ENCODE measurements around the gene OR8D1.

Gene OR8D1

DNA sequence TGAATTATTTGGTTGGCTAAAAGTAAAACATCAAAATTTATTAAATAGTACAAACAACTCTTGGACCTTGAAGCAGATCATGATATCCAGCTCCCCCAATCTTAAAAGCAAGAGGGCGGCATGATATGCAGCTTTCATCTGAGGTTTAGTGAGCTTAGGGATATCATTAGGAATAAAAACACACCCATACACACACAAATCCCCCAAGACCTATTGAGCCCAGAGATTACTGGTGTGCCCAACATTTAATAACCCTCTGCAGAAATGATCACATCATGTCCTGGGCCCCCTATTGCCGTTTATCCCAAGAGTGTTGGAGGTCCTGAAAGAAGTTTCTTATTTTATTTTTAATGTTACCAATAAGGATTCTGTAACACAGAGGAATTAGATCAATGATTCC is at the start of gene OR8D1:
OR8D1 (minus strand) TSS at position 101 of the 400 bp plus-strand sequence. CDS start 3,183 bp downstream, outside the sequence.
- DNase-seq (ENCODE audit: low spot score), result no peak

DNA sequence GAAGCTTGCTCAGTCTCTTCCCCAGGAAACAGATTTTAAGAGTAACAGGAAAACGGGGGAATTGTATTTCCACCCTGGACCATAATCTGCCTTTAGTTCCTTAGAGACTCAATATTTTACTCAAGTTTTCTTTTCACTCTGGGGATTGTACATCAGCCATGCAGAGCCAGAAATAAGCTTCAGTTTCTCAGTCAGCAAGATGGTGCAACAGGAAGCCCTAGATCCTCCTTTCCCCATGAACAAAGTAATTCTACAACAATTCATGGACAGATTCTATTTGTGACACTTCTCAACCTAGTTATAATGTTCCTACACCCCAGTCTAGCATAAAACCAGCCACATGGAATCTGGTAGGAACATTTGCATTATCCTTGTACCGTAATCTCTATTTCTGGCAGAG is 45.8 kb upstream of the OR8D1 start:
- DNase-seq (ENCODE audit: low spot score), result no peak

DNA sequence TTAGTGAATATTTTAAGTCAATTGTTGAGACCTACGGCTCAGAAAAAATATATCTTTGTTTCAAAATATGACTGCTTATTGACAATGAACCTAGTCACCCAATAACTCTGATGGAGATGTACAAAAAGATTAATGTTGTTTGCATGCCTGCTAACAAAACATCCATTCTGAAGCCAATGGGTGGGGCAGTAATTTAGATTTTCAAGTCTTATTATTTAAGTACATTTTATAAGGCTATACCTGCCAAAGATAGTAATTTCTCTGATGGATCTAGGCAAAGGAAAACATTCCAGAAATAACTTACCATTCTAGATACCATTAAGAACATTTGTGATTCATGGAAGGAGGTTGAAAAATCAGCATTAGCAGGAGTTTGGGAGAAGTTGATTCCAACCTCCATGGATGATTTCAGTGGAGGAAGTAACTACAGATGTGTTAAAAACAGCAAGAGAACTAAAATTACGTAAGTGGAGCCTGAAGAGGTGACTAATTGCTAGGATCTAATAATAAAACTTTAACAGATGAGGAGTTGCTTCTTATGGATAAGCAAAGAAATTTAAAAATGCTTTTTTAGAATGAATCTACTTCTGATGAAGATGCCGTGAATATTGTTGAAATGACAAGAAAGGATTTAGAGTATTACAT is 32.7 kb upstream of the OR8D1 start:
- DNase-seq (ENCODE audit: low spot score), result no peak

- no peak for DNase-seq (ENCODE audit: low spot score)
Measured at GRCh38 chr11:124344346-124344745, 30.6 kb upstream of the OR8D1 start.

DNA sequence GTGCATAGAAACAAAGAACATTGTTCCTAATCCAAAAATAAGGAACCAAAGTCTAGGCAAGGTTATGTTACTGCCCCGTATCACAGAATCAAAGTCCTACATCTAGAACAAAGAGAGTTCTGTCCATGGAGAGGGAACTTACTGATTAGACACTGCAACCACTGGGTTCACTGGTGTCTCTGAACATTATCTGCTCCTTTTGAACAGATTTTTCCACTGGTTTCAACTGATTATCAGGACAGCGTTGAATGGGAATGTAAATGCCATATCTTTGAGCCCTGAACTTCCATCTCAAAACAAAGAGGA is 26.3 kb upstream of the OR8D1 start:
- DNase-seq (ENCODE audit: low spot score), result no peak

- no peak for DNase-seq (ENCODE audit: low spot score)
Measured at GRCh38 chr11:124339396-124340141, 25.8 kb upstream of the OR8D1 start.

GRCh38 chr11:124331873-124332272 is 18.1 kb upstream of the OR8D1 start:
- no peak for DNase-seq (ENCODE audit: low spot score)

GRCh38 chr11:124329787-124330478 is 16.2 kb upstream of the OR8D1 start:
- DNase-seq (ENCODE audit: low spot score), result peak; percentile 8

DNA sequence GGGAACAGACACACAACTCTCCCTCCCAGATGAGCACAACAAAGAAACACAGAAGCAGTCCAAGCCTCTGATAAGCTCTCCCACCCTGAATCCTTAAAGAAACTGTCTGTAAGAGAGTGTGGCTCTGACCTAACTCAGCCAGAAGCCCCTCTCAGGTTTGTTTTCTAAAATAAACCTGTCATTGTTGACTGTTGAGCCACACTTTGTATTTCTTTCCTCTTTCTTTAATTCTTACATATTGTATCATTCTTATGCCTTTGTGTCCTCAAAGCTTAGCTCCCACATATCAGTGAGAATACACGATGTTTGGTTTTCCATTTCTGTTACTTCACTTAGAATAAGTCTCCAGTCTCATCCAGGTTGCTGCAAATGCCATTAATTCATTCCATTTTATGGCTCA is 14.0 kb upstream of the OR8D1 start:
- DNase-seq (ENCODE audit: low spot score), result no peak

- no peak for DNase-seq (ENCODE audit: low spot score)
Measured at GRCh38 chr11:124322356-124322755, 8.6 kb upstream of the OR8D1 start.

- no peak for DNase-seq (ENCODE audit: low spot score)
Measured at GRCh38 chr11:124320097-124320496, 6.3 kb upstream of the OR8D1 start, which contains the start of gene OR8D2. TSS of gene OR8D2 (minus strand) at chr11:124320197. CDS start at chr11:124320197, 0 bp downstream.

DNA sequence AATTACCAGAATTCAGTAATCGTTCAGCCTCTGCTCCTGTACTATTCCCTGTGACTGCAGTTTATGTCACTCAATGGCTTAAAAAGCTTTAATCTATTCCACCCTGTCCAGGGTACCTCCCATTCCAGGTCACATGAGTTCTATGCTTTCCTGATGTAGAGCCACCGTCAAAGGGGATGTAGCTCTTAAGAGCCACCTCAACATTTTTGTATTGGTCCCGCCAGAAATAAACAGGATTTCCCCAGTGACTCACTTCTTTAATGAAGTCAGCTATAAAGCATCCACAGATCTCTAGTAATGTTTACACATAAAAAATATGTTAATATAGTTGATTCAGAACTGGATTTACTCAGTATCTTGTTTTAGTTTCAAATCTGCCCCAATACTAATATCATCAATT is 1.3 kb upstream of the OR8D1 start:
- peak; percentile 14 for DNase-seq (ENCODE audit: low spot score)

DNA sequence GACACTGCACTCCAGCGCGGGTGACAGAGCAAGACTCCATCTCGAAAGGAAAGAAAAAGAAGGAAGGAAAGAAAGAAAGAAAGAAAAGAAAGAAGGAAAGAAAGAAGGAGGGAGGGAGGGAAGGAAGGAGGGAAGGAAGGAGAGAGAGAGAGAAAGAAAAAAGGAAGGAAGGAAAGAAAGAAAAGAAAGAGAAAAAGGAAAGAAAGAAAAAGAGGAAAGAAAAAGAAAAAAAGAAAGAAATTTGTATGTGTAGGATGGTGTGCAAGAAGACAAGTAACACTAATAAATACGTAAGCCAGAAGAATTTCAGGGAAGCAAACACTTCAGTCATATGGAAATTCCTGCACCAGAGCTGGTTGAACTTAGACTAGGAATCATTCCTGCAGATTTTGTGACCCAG is 618 bp downstream of the OR8D1 start:
- DNase-seq (ENCODE audit: low spot score), result no peak

DNA sequence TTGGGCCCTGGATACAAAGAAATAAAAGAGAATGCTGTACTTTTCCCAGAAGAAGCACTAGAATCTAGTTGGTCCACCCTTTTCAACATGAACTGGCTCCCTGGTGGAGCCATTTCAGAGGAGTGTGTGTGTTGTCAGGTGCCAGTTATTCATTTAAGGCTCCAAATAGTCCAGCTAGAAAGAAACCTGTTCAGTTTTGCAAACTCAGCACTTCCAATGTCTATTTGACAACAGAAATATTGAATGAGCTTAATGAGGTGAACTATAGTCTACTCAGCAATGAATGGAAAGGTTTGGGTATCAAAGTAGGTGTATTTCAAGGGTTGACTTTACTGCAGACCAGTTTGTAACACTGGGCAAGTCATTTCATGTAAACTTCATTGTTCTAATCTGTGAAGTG is 2.1 kb downstream of the OR8D1 start:
- no peak for DNase-seq (ENCODE audit: low spot score)

DNA sequence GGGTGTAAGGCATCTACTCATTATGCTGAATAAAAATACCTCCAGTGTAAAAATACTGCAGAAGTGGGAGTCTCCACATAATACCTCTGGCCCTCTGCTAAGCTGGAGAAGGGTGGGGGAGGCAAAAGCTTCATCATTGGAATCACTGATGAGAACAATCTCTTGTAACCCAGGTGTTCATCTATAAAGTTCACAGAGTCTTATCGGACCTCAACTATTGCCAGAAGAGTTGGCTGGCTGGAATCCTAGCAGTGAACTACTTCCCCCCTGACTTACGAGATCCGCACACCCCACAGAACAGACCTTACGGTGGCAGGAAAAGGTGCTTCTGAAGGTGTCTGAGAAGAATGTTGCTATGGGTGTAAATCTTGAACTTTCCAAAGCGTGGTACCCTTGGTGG is 2.5 kb downstream of the OR8D1 start:
- DNase-seq (ENCODE audit: low spot score), result no peak

- no peak for DNase-seq (ENCODE audit: low spot score)
Measured at GRCh38 chr11:124310721-124311120, 3.0 kb downstream of the OR8D1 start.

DNA sequence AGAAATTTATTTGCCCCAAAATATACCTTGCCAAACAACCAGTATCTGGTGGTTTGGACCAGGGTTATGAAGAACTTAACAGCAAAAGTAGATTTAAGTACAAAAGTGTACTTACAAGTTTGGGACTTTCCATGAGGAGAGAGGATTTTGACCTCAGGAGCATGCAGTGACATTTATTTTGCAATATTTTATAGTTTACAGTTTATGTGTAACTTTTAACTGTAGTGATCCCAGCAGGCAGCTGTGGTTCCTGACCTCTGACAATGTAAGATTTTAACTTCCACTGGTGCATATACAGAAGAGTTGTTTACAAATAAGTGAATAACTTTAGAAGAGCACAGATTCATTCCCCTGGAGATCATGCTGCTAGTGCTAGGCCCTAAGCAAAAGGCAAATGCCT is 6.7 kb downstream of the OR8D1 start:
- DNase-seq (ENCODE audit: low spot score), result no peak

DNA sequence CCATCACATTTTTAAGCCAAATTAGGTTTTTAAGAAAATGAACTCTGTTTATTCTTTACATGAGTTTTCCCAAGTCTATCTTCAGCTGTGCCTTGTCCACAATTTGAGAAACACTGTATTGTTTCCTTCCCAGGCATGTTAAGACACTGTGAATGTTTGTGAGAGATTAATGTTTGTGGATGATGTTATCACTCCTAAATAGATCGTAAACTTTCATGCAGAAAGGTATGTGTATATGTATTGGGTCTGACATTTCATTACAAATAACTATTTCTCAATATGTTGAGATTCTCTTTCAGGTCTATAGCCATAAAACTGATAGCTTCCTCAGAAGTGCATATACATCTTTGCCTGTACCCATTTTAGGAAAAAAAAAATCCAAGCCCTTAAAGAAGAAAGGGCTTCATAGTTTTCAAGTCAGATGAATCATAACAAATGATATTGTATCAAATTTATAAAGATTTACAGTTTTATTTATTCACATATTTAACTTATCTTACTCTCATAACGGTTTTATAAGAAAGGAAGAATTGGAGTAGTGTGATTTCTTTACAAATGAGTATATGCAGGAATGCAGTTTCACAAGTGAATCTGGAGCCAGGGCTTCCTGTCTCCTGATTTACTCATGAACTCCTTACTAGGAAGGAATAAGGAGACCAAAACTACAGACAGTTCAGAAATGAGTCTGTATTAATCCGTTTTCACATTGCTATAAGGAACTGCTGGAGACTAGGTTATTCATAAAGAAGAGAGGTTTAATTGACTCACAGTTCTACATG is 11.2 kb downstream of the OR8D1 start:
- DNase-seq (ENCODE audit: low spot score), result no peak

- DNase-seq (ENCODE audit: low spot score), result no peak
Measured at GRCh38 chr11:124301548-124301947, 12.2 kb downstream of the OR8D1 start.

DNA sequence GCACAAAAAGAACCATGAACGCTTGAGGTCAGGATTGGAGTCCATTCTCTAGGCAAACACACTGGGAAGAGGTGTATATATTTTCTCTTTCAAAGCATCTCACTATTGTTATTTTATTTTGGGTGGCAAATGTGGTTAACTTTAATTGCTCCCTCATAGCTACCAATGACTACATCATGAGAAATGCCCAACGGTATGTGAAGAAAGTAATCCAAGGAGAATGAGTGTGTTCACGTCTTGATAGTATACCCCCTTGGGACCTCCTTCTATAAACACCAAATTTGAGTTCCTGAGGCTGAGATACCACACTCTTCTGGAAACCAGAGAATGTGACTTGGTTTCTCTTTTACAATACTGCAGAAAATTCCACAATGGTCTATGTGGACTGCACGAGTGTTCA is 15.8 kb downstream of the OR8D1 start:
- no peak for DNase-seq (ENCODE audit: low spot score)

GRCh38 chr11:124296016-124296415 is 17.7 kb downstream of the OR8D1 start:
- no peak for DNase-seq (ENCODE audit: low spot score)

- DNase-seq (ENCODE audit: low spot score), result no peak
Measured at GRCh38 chr11:124294687-124295086, 19.1 kb downstream of the OR8D1 start.

Measured in SW480 (cell line).